Endothelial cell of umbilical vein (primary cell): ENCODE results near the gene CUEDC2. TPM values are rescaled to one million over a fixed set of nuclear protein-coding genes. Genes with fewer than 3 reads are reported as not detected.

ENCODE experiments used
- BruUV-seq: library from RNA; stranded (reverse); fragments of 400-500 nt; replicated peaks from 2 replicates; lab custom pipeline; 2021; lab: Mats Ljungman, UMichigan
- CTCF ChIA-PET: fragments of 300-600, 350-600 bp; sonication (Branson Sonifier 250); formaldehyde crosslinking; loops from one replicate; lab custom pipeline; 2021; ENCODE audit warnings: antibody characterized with exemption, inconsistent platforms; lab: Charles Lee
- POLR2A ChIA-PET: fragments of 300-600, 350-600 bp; sonication (Branson Sonifier 250); formaldehyde crosslinking; loops from one replicate; lab custom pipeline; 2021; ENCODE audit warnings: antibody characterized with exemption, inconsistent platforms; lab: Charles Lee
- DNase-seq: peaks from one replicate; pipeline ENCODE4 v3.0.0-alpha.2; 2011; ENCODE audit warnings: low read depth, low spot score
- FAIRE-seq: peaks from 2 replicates; lab custom pipeline; 2011; peaks lifted over from hg19 to GRCh38; lab: Jason Lieb, UNC
- H2AFZ ChIP-seq: 2 replicates; pipeline ENCODE4 v1.6.0; 2012; ENCODE audit warnings: low read depth, low read length, control low read depth, inconsistent platforms
- H3K27ac ChIP-seq: 2 replicates; pipeline ENCODE4 v1.5.1; 2011; ENCODE audit warnings: low read depth, mild to moderate bottlenecking, control low read depth, low read length, moderate library complexity; ENCODE audit not compliant: insufficient read depth
- H3K27me3 ChIP-seq, 2 experiments: 2 replicates each; pipeline versions ENCODE4 v1.6.0 to v1.6.1; 2011; ENCODE audit warnings: low read length in 2 of 2, mixed read lengths in 1 of 2; ENCODE audit not compliant: control insufficient read depth in 2 of 2, insufficient read depth in 2 of 2
- H3K36me3 ChIP-seq, 2 experiments: 2 replicates in 1 of 2; 3 replicates in 1 of 2; pipeline ENCODE4 v1.5.1; 2011; ENCODE audit warnings: low read length in 2 of 2, mild to moderate bottlenecking in 1 of 2, moderate library complexity in 1 of 2; ENCODE audit not compliant: control insufficient read depth in 2 of 2, insufficient read depth in 2 of 2; ENCODE audit errors: extremely low read depth in 1 of 2
- H3K4me1 ChIP-seq: 3 replicates; pipeline ENCODE4 v1.5.1; 2011; ENCODE audit warnings: mild to moderate bottlenecking, low read length; ENCODE audit not compliant: control insufficient read depth, insufficient read depth; ENCODE audit errors: extremely low read depth
- H3K4me2 ChIP-seq: 2 replicates; pipeline ENCODE4 v1.6.1; 2011; ENCODE audit warnings: low read length, control low read depth, mixed read lengths; ENCODE audit not compliant: insufficient read depth
- H3K4me3 ChIP-seq, 3 experiments: fragments of 200-600 bp in 1 of 3; sonication (generic), shearing (Covaris generic) in 1 of 3; replicated peaks in 1 of 3; 2 replicates each; pipeline ENCODE4 v1.5.1; 2011 to 2016; ENCODE audit warnings: control low read depth in 3 of 3, low read length in 3 of 3, mild to moderate bottlenecking in 2 of 3, inconsistent platforms in 1 of 3, low read depth in 1 of 3, moderate library complexity in 1 of 3; ENCODE audit not compliant: insufficient read depth in 1 of 3
- H3K79me2 ChIP-seq: 2 replicates; pipeline ENCODE4 v1.6.0; 2012; ENCODE audit warnings: low read length, inconsistent platforms; ENCODE audit not compliant: control insufficient read depth, insufficient read depth
- H3K9ac ChIP-seq: replicated peaks from 2 replicates; pipeline ENCODE3; 2011; ENCODE audit warnings: low read length, control low read depth; ENCODE audit not compliant: insufficient read depth; ENCODE audit errors: extremely low read depth
- H3K9me1 ChIP-seq: replicated peaks from 3 replicates; pipeline ENCODE4 v1.6.0; 2011; ENCODE audit warnings: mild to moderate bottlenecking, low read length; ENCODE audit not compliant: control insufficient read depth, insufficient read depth; ENCODE audit errors: extremely low read depth
- H3K9me3 ChIP-seq: replicated peaks from 2 replicates; pipeline ENCODE4 v1.5.1; 2012; ENCODE audit warnings: low read length, inconsistent platforms; ENCODE audit not compliant: control insufficient read depth, insufficient read depth
- H4K20me1 ChIP-seq: replicated peaks from 2 replicates; pipeline ENCODE3; 2011; ENCODE audit warnings: mild to moderate bottlenecking, low read length; ENCODE audit not compliant: control insufficient read depth, insufficient read depth; ENCODE audit errors: extremely low read depth
- EZH2 ChIP-seq: IDR thresholded peaks from 2 replicates; pipeline ENCODE4 v1.6.1; 2012; ENCODE audit warnings: borderline replicate concordance, low read depth, mild to moderate bottlenecking, moderate library complexity, low read length, inconsistent platforms; ENCODE audit not compliant: severe bottlenecking
- GATA2 ChIP-seq: IDR thresholded peaks from 2 replicates; pipeline ENCODE4 v1.7.0; 2011; ENCODE audit warnings: low read depth, mild to moderate bottlenecking, moderate library complexity, mixed read lengths, low read length; ENCODE audit not compliant: insufficient read length, insufficient read depth
- JUN ChIP-seq: IDR thresholded peaks from 2 replicates; pipeline ENCODE4 v1.6.1; 2011; ENCODE audit warnings: borderline replicate concordance, low read depth; ENCODE audit not compliant: insufficient read length, insufficient read depth
- MYC ChIP-seq: IDR thresholded peaks from one replicate; pipeline ENCODE4 v1.6.1; 2011; ENCODE audit warnings: mild to moderate bottlenecking, low read depth, low read length
- dilution Hi-C: fragments of 300-500 bp; cut with MboI; formaldehyde crosslinking; loops from one replicate; pipeline ENCODE4 v1.15.0; 2019; ENCODE audit warnings: low sequenced_read_pairs; ENCODE audit not compliant: extremely low pct_ligation_motif_present
- intact Hi-C: fragments of 100-400 bp; cut with micrococcal nuclease; formaldehyde crosslinking; loops from one replicate; pipeline ENCODE4 v1.10.0; 2022
- polyA plus RNA-seq, 4 experiments: library from polyadenylated mRNA; depleted of rRNA in 3 of 4; stranded (reverse) in 3 of 4; unstranded in 1 of 4; fragments of >200 nt; gene quantifications; 2 replicates each; pipeline versions ENCODE4 v1.2.1 to v1.2.3, GENCODE V29; 2011 to 2012; ENCODE audit warnings: missing spikeins in 1 of 4
- total RNA-seq: library from RNA; stranded (reverse); gene quantifications from 2 replicates; pipeline ENCODE4 v1.2.3, GENCODE V29; 2021
- TF ChIP-seq, protein P1 (sequence below): IDR thresholded peaks from 2 replicates; pipeline ENCODE4 v1.6.1; 2011; ENCODE audit not compliant: insufficient read depth, insufficient read length

The CUEDC2 gene
- total and polyA plus RNA-seq, 2 donors (not counting 3 experiments of a cell fraction or from before 2014, with no cell fraction given): 61.5 to 96.7 TPM

DNA sequence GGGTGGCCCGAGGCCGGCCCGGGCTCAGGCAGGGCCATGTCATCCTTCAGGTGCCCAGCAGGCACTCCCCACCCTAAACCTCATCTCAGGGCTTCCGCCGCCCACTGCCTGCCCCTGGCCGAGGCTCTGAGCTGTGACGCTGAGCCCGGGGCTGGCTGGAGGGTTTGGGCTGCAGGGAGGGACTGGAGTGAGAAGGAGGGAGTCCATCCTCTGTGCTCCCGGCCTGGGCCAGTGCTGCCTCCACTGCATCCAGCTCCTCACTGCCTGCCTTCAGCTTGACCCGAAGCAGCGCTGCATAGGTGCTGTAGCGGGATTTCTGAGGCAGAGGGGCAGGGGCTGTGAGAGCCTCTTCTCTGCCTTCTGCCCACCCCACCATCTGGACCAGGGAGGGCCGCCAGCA is 29.3 kb downstream of the CUEDC2 start:
- Histone ChIP-seq H3K4me3 (no peak overlapping the region), H4K20me1 (no peaks in the 10 kb centered on the region), H3K27ac (no peak overlapping the region), H2AFZ (no peak overlapping the region), H3K27me3 (peaks cover 5 to 9% of the 10 kb centered on the region in 2 experiments), H3K9me3 (no peaks in the 10 kb centered on the region), H3K4me2 (no peak overlapping the region), H3K9ac (no peak overlapping the region), H3K4me1 (peaks cover 3% of the 10 kb centered on the region), H3K9me1 (no peaks in the 10 kb centered on the region), H3K36me3 (peaks cover 0 to 25% of the 10 kb centered on the region in 2 experiments), H3K79me2 (no peaks in the 10 kb centered on the region)
- no peak for DNase-seq
- intact Hi-C loops: no loop called here
- POLR2A ChIA-PET: no interaction called here
- CTCF ChIA-PET: interaction anchor here (0.6 to 5.8 kb wide), 22 partner anchors 9 to 259 kb away, joined by 3 to 54 read pairs (median 6); partner anchors contain the start of genes ACTR1A, CUEDC2, ELOVL3 and FBXL15
- dilution Hi-C loops: no loop called here
- TF ChIP-seq, protein P1, sequence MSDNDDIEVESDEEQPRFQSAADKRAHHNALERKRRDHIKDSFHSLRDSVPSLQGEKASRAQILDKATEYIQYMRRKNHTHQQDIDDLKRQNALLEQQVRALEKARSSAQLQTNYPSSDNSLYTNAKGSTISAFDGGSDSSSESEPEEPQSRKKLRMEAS: no peak
- no TSS peak for BruUV-seq
- FAIRE-seq: no peak

DNA sequence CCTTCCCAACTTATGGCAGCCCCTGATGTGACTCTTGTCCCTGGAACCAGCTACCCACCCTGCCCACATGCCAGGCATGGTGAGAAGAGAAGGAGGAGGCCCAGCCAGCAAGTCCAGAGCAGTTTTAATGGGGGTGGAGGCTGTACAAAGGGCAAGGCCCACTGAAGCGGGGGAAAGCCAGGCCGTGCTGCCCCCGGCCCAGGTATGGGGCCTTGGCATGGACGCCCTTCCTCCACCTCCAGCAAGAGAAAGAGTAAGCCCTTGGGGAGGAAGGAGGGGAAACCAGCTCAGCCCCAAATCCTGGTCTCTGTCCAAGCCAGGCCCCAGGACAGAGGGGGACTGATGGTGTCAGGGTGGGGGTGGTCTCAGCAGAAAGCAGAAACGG is 29.9 kb downstream of the CUEDC2 start:
- Histone ChIP-seq H4K20me1 (no peaks in the 10 kb centered on the region), H3K4me1 (peaks cover 3% of the 10 kb centered on the region), H3K27ac (no peak overlapping the region), H3K36me3 (peaks cover 0 to 27% of the 10 kb centered on the region in 2 experiments), H3K4me3 (no peak overlapping the region), H3K4me2 (no peak overlapping the region), H3K9me3 (no peaks in the 10 kb centered on the region), H3K9me1 (no peaks in the 10 kb centered on the region), H2AFZ (no peak overlapping the region), H3K27me3 (peaks cover 0 to 3% of the 10 kb centered on the region in 2 experiments), H3K9ac (no peak overlapping the region), H3K79me2 (no peaks in the 10 kb centered on the region)
- ChIA-PET POLR2A (no interaction called here), CTCF (interaction anchor here (0.9 to 5.8 kb wide), 11 partner anchors 10 to 234 kb away, joined by 3 to 54 read pairs (median 7); partner anchors contain the start of genes ACTR1A and FBXL15)
- TF ChIP-seq EZH2 (no peak), JUN (no peak), MYC (no peak), GATA2 (no peak)
- TF ChIP-seq, protein P1: no peak
- dilution Hi-C loops (no loop called here), intact Hi-C loops (no loop called here)
- DNase-seq (no peak), FAIRE-seq (no peak)
- no TSS peak for BruUV-seq
